Endodermal cell (in vitro differentiated cells): ENCODE results near the gene ADGRL3. TPM values are rescaled to one million over a fixed set of nuclear protein-coding genes. Genes with fewer than 3 reads are reported as not detected.

Experiments
- DNase-seq: peaks from one replicate; pipeline ENCODE4 v3.0.0-alpha.2; 2017
- H3K27ac ChIP-seq: 2 replicates; pipeline ENCODE4 v1.5.1; 2013; ENCODE audit warnings: mild to moderate bottlenecking, low read depth, low read length, moderate library complexity
- H3K27me3 ChIP-seq: 2 replicates; pipeline ENCODE4 v1.6.1; 2013; ENCODE audit warnings: mild to moderate bottlenecking, low read length, moderate library complexity; ENCODE audit not compliant: insufficient read depth, control insufficient read depth, poor library complexity, severe bottlenecking
- H3K36me3 ChIP-seq: 2 replicates; pipeline ENCODE4 v1.7.0; 2013; ENCODE audit warnings: mild to moderate bottlenecking, low read length, moderate library complexity; ENCODE audit not compliant: control insufficient read depth, insufficient read depth
- H3K4me1 ChIP-seq: one replicate; pipeline ENCODE4 v1.7.0; 2013; ENCODE audit warnings: low read length; ENCODE audit not compliant: control insufficient read depth, insufficient read depth
- H3K4me3 ChIP-seq: 2 replicates; pipeline ENCODE4 v1.5.1; 2013; ENCODE audit warnings: mild to moderate bottlenecking, low read length, moderate library complexity
- H3K9ac ChIP-seq: 2 replicates; pipeline ENCODE4 v1.6.1; 2013; ENCODE audit warnings: mild to moderate bottlenecking, low read length, moderate library complexity; ENCODE audit not compliant: poor library complexity, severe bottlenecking; ENCODE audit errors: extremely low read depth
- H3K9me3 ChIP-seq: 2 replicates; pipeline ENCODE4 v1.6.1; 2013; ENCODE audit warnings: mild to moderate bottlenecking, low read length, moderate library complexity; ENCODE audit not compliant: control insufficient read depth
- H3K27ac Mint-ChIP-seq: 2 replicates; pipeline ENCODE4 v1.8.0; 2020; ENCODE audit warnings: mixed read lengths
- H3K27me3 Mint-ChIP-seq: 2 replicates; pipeline ENCODE4 v1.8.0; 2021; ENCODE audit warnings: mild to moderate bottlenecking, mixed read lengths; ENCODE audit not compliant: insufficient read depth
- H3K36me3 Mint-ChIP-seq: 2 replicates; pipeline ENCODE4 v1.8.0; 2020; ENCODE audit warnings: low read depth, mixed read lengths
- H3K4me1 Mint-ChIP-seq: 2 replicates; pipeline ENCODE4 v1.8.0; 2020; ENCODE audit warnings: mixed read lengths
- H3K4me3 Mint-ChIP-seq: 2 replicates; pipeline ENCODE4 v1.8.0; 2020; ENCODE audit warnings: mild to moderate bottlenecking, moderate library complexity, mixed read lengths
- H3K9me3 Mint-ChIP-seq: 2 replicates; pipeline ENCODE4 v1.8.0; 2020; ENCODE audit warnings: mild to moderate bottlenecking, mixed read lengths
- CTCF ChIP-seq: fragments of 200-600 bp; sonication (generic); conservative IDR thresholded peaks from 2 replicates; pipeline ENCODE4 v1.5.0; 2021; ENCODE audit warnings: antibody characterized with exemption, mild to moderate bottlenecking
- WGBS, 2 experiments: methylation state at CpG; one replicate each; pipeline versions ENCODE4 v1.1.5 to v1.1.7; 2013; ENCODE audit warnings: missing lambda C conversion rate in 2 of 2, mixed read lengths in 1 of 2; ENCODE audit not compliant: insufficient coverage in 1 of 2, insufficient read length in 1 of 2; 5-methylcytosine and 5-hydroxymethylcytosine counted together
- total RNA-seq, 2 donors: library from RNA; stranded (reverse); fragmentation: NEBNext Ultra II Directional in 1 of 2; extraction: Animal tissue kit (Norgen Biotek cat#: 25700) in 1 of 2; gene quantifications; 2 replicates in 1 of 2; 3 replicates in 1 of 2; pipeline ENCODE4 v1.2.1, GENCODE V29; 2021

ADGRL3 gene
- total RNA-seq, 2 donors from 2014 or later, result 9.9 to 10.3 TPM

GRCh38 chr4:61953386-61953785 is 753.3 kb downstream of the ADGRL3 start:
- TF ChIP-seq CTCF, result no peak
- Mint-ChIP-seq H3K4me3 (no peak overlapping the region), H3K27me3 (peaks cover 15% of the 10 kb centered on the region), H3K4me1 (peaks cover 7% of the 10 kb centered on the region), H3K9me3 (peaks cover 11% of the 10 kb centered on the region), H3K27ac (no peak overlapping the region), H3K36me3 (no peaks in the 10 kb centered on the region)
- DNase-seq, result no peak
- Histone ChIP-seq H3K4me1 (no peaks in the 10 kb centered on the region), H3K27ac (no peak overlapping the region), H3K27me3 (no peaks in the 10 kb centered on the region), H3K4me3 (no peak overlapping the region), H3K36me3 (no peaks in the 10 kb centered on the region), H3K9ac (no peak overlapping the region), H3K9me3 (no peaks in the 10 kb centered on the region)

DNA sequence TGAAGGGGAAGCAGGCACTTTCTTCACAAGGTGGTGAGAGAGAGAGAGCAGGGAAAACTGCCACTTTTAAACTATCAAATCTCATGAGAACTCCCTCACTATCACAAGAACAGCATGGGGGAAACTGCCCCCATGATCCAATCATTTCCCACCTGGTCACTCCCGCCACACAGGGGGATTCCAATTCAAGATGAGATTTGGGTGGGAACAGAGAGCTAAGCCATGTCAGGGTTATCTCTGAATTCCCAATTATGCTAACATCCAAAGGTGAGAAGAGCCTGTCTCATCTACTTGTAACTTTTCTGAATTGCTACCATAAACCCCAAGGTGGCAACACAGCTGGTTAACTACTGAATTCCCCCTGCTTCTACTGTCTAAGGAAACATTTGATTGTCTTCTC is 758.5 kb downstream of the ADGRL3 start:
- H3K9me3 Mint-ChIP-seq, result peaks cover 18% of the 10 kb centered on the region
- 14 to 50% methylated on average over 1 of the region's 1 CpG for WGBS, 2 experiments
- no peaks in the 10 kb centered on the region for H3K36me3 ChIP-seq
- H3K27me3 Mint-ChIP-seq, result peaks cover 38% of the 10 kb centered on the region
- H3K27ac ChIP-seq, result no peak overlapping the region
- peak; percentile 80 for DNase-seq
- no peak overlapping the region for H3K4me3 Mint-ChIP-seq
- no peak for TF ChIP-seq CTCF
- H3K36me3 Mint-ChIP-seq, result peaks cover 2% of the 10 kb centered on the region
- no peak overlapping the region for H3K27ac Mint-ChIP-seq
- peaks cover 9% of the 10 kb centered on the region for H3K27me3 ChIP-seq
- no peaks in the 10 kb centered on the region for H3K9me3 ChIP-seq
- no peak overlapping the region for H3K9ac ChIP-seq
- peaks cover 17% of the 10 kb centered on the region for H3K4me1 Mint-ChIP-seq
- H3K4me3 ChIP-seq, result no peak overlapping the region
- peaks cover 5% of the 10 kb centered on the region for H3K4me1 ChIP-seq

GRCh38 chr4:61959087-61959486 is 759.0 kb downstream of the ADGRL3 start:
- H3K4me3 Mint-ChIP-seq, result no peak overlapping the region
- Histone ChIP-seq H3K9me3 (no peaks in the 10 kb centered on the region), H3K4me3 (no peak overlapping the region), H3K27me3 (peaks cover 9% of the 10 kb centered on the region), H3K36me3 (no peaks in the 10 kb centered on the region), H3K4me1 (peaks cover 5% of the 10 kb centered on the region), H3K9ac (no peak overlapping the region), H3K27ac (no peak overlapping the region)
- H3K27me3 Mint-ChIP-seq, result peaks cover 38% of the 10 kb centered on the region
- no peak for DNase-seq
- H3K4me1 Mint-ChIP-seq, result peaks cover 17% of the 10 kb centered on the region
- TF ChIP-seq CTCF, result no peak
- no peak overlapping the region for H3K27ac Mint-ChIP-seq
- H3K9me3 Mint-ChIP-seq, result peaks cover 18% of the 10 kb centered on the region
- peaks cover 2% of the 10 kb centered on the region for H3K36me3 Mint-ChIP-seq
- WGBS, 2 experiments, result 100% methylated on average over 1 of the region's 1 CpG; no CpG with 5 or more reads in 1 of the 2 experiments
